Measurements from ENCODE around the gene TGIF1. TPM values are rescaled to one million over a fixed set of nuclear protein-coding genes. Genes with fewer than 3 reads are reported as not detected.

TGIF1 gene
- total RNA-seq, 2 experiments from 2014 or later = 18.8 to 21.2 TPM

- DNase-seq = peak; percentile 82
- no peaks in the 10 kb centered on the region for H3K27me3 Mint-ChIP-seq
- H3K4me3 Mint-ChIP-seq = peak overlapping the region; percentile 84
- no peaks in the 10 kb centered on the region for H3K9me3 Mint-ChIP-seq
- H3K4me1 Mint-ChIP-seq = peaks cover 29% of the 10 kb centered on the region
- H3K27ac Mint-ChIP-seq = peak overlapping the region; percentile 95
- peaks cover 7% of the 10 kb centered on the region for H3K36me3 Mint-ChIP-seq
These were observed 997 bp upstream of the TGIF1 start for GRCh38 chr18:3448838-3449511.

- peak overlapping the region; percentile 95 for H3K27ac Mint-ChIP-seq
- no peak for DNase-seq
These were observed 410 bp upstream of the TGIF1 start for GRCh38 chr18:3449512-3450011.

GRCh38 chr18:3450799-3451182 lies 819 bp downstream of the TGIF1 start:
- peak overlapping the region; percentile 84 for H3K4me3 Mint-ChIP-seq
- DNase-seq = no peak
- peaks cover 41% of the 10 kb centered on the region for H3K4me1 Mint-ChIP-seq
- H3K27me3 Mint-ChIP-seq = no peaks in the 10 kb centered on the region
- H3K9me3 Mint-ChIP-seq = no peaks in the 10 kb centered on the region
- peak overlapping the region; percentile 99 for H3K27ac Mint-ChIP-seq
- H3K36me3 Mint-ChIP-seq = peaks cover 8% of the 10 kb centered on the region

More at GRCh38 chr18:3449512-3450011, 410 bp upstream of the TGIF1 start:
- Mint-ChIP-seq H3K9me3 (no peaks in the 10 kb centered on the region), H3K27me3 (no peaks in the 10 kb centered on the region), H3K4me3 (peak overlapping the region; percentile 84), H3K4me1 (peaks cover 32% of the 10 kb centered on the region), H3K36me3 (peaks cover 7% of the 10 kb centered on the region)

GRCh38 chr18:3451183-3451988 lies 1.4 kb downstream of the TGIF1 start:
- DNase-seq = peak; percentile 86
- Mint-ChIP-seq H3K9me3 (no peaks in the 10 kb centered on the region), H3K4me3 (peak overlapping the region; percentile 84), H3K36me3 (peaks cover 12% of the 10 kb centered on the region), H3K27ac (peak overlapping the region; percentile 99), H3K4me1 (peaks cover 41% of the 10 kb centered on the region), H3K27me3 (no peaks in the 10 kb centered on the region)

- H3K27ac Mint-ChIP-seq = peak overlapping the region; percentile 99
- peak; percentile 57 for DNase-seq
- no peaks in the 10 kb centered on the region for H3K27me3 Mint-ChIP-seq
- H3K36me3 Mint-ChIP-seq = peaks cover 17% of the 10 kb centered on the region
- H3K4me1 Mint-ChIP-seq = peaks cover 35% of the 10 kb centered on the region
- H3K9me3 Mint-ChIP-seq = no peaks in the 10 kb centered on the region
- H3K4me3 Mint-ChIP-seq = peak overlapping the region; percentile 84
These were observed 2.2 kb downstream of the TGIF1 start for GRCh38 chr18:3451989-3452749.

GRCh38 chr18:3452750-3453539 lies 3.0 kb downstream of the TGIF1 start:
- Mint-ChIP-seq H3K9me3 (no peaks in the 10 kb centered on the region), H3K4me1 (peaks cover 41% of the 10 kb centered on the region), H3K4me3 (peak overlapping the region; percentile 84), H3K27me3 (no peaks in the 10 kb centered on the region), H3K27ac (peak overlapping the region; percentile 99), H3K36me3 (peaks cover 24% of the 10 kb centered on the region)
- no peak for DNase-seq

- H3K4me3 Mint-ChIP-seq = peak overlapping the region; percentile 84
- H3K36me3 Mint-ChIP-seq = peaks cover 28% of the 10 kb centered on the region
- peak; percentile 29 for DNase-seq
- H3K27ac Mint-ChIP-seq = peak overlapping the region; percentile 99
- no peaks in the 10 kb centered on the region for H3K9me3 Mint-ChIP-seq
- H3K27me3 Mint-ChIP-seq = no peaks in the 10 kb centered on the region
- H3K4me1 Mint-ChIP-seq = peaks cover 45% of the 10 kb centered on the region
These were observed 3.8 kb downstream of the TGIF1 start for GRCh38 chr18:3453540-3454364.

GRCh38 chr18:3454365-3455089 lies 4.6 kb downstream of the TGIF1 start:
- Mint-ChIP-seq H3K27me3 (no peaks in the 10 kb centered on the region), H3K4me3 (peak overlapping the region; percentile 84), H3K27ac (peak overlapping the region; percentile 99), H3K36me3 (peaks cover 33% of the 10 kb centered on the region), H3K4me1 (peaks cover 51% of the 10 kb centered on the region), H3K9me3 (no peaks in the 10 kb centered on the region)
- DNase-seq = no peak

GRCh38 chr18:3455090-3455635 lies 5.2 kb downstream of the TGIF1 start:
- no peak for DNase-seq
- Mint-ChIP-seq H3K27ac (no peak overlapping the region), H3K36me3 (peaks cover 33% of the 10 kb centered on the region), H3K4me1 (peaks cover 52% of the 10 kb centered on the region), H3K27me3 (no peaks in the 10 kb centered on the region), H3K4me3 (no peak overlapping the region), H3K9me3 (no peaks in the 10 kb centered on the region)

- no peak overlapping the region for H3K4me3 Mint-ChIP-seq
- DNase-seq = no peak
- peak overlapping the region; percentile 75 for H3K27ac Mint-ChIP-seq
- no peaks in the 10 kb centered on the region for H3K27me3 Mint-ChIP-seq
- peaks cover 4% of the 10 kb centered on the region for H3K9me3 Mint-ChIP-seq
- H3K36me3 Mint-ChIP-seq = peaks cover 40% of the 10 kb centered on the region
- H3K4me1 Mint-ChIP-seq = peaks cover 50% of the 10 kb centered on the region
These were observed 6.1 kb downstream of the TGIF1 start for GRCh38 chr18:3455907-3456685.

- Mint-ChIP-seq H3K4me3 (no peak overlapping the region), H3K27ac (no peak overlapping the region), H3K9me3 (peaks cover 5% of the 10 kb centered on the region), H3K4me1 (peaks cover 48% of the 10 kb centered on the region), H3K36me3 (peaks cover 45% of the 10 kb centered on the region), H3K27me3 (no peaks in the 10 kb centered on the region)
- no peak for DNase-seq
These were observed 6.7 kb downstream of the TGIF1 start for GRCh38 chr18:3456686-3457069.

GRCh38 chr18:3457261-3457724 lies 7.3 kb downstream of the TGIF1 start:
- Mint-ChIP-seq H3K27ac (no peak overlapping the region), H3K9me3 (peaks cover 5% of the 10 kb centered on the region), H3K27me3 (no peaks in the 10 kb centered on the region), H3K36me3 (peaks cover 51% of the 10 kb centered on the region), H3K4me3 (no peak overlapping the region), H3K4me1 (peaks cover 48% of the 10 kb centered on the region)
- no peak for DNase-seq

Data from activated naive CD8-positive, alpha-beta T cell treated with anti-CD3 and anti-CD28 coated beads for 36 hours (primary cell).